GM12878 (cell line): ENCODE measurements around the gene MFN2. TPM values are rescaled to one million over a fixed set of nuclear protein-coding genes. Genes with fewer than 3 reads are reported as not detected.

Source experiments
- ATAC-seq: fragments of 200-7000 bp; cut with Tn5 transposase; 3 replicates; pipeline ENCODE4 v1.9.1; 2020; ENCODE audit warnings: mild to moderate bottlenecking, moderate library complexity
- BruUV-seq: library from RNA; stranded (reverse); fragments of 400-500 nt; replicated peaks from 2 replicates; lab custom pipeline; 2021; lab: Mats Ljungman, UMichigan
- CTCF ChIA-PET: fragments of 300-600 bp; sonication (Branson Sonifier 250); formaldehyde crosslinking; extraction: SDS; loops from one replicate; lab custom pipeline; 2021; ENCODE audit warnings: inconsistent platforms; lab: Yijun Ruan, JAX
- POLR2A ChIA-PET: fragments of 350-600 bp; formaldehyde crosslinking; extraction: SDS; loops from one replicate; lab custom pipeline; 2021; ENCODE audit warnings: inconsistent platforms; lab: Charles Lee
- RAD21 ChIA-PET: fragments of 300-600 bp; sonication (Branson Sonifier 250); formaldehyde crosslinking; loops from one replicate; lab custom pipeline; 2023; ENCODE audit warnings: antibody characterized with exemption; ENCODE audit not compliant: unreplicated experiment; lab: Charles Lee
- SMC1A ChIA-PET: fragments of 300-600 bp; sonication (Branson Sonifier 250); formaldehyde crosslinking; loops from one replicate; lab custom pipeline; 2023; ENCODE audit not compliant: unreplicated experiment, uncharacterized antibody; lab: Charles Lee
- DNase-seq: peaks from one replicate; pipeline ENCODE4 v3.0.0-alpha.2; 2011; ENCODE audit warnings: low read depth, low spot score
- FAIRE-seq: peaks from 3 replicates; lab custom pipeline; 2011; peaks lifted over from hg19 to GRCh38; lab: Jason Lieb, UNC
- H2AFZ ChIP-seq: 2 replicates; pipeline ENCODE4 v1.6.0; 2011; ENCODE audit warnings: low read depth, low read length, control low read depth; ENCODE audit not compliant: control insufficient read depth
- H3K27ac ChIP-seq: 2 replicates; pipeline ENCODE4 v1.5.1; 2011; ENCODE audit warnings: control low read depth; ENCODE audit not compliant: control insufficient read depth, insufficient read depth
- H3K27me3 ChIP-seq, 2 experiments: replicated peaks in 1 of 2; 2 replicates each; pipeline versions ENCODE4 v1.6.0 to v1.6.1; 2011; ENCODE audit warnings: low read length in 1 of 2; ENCODE audit not compliant: control insufficient read depth in 2 of 2, insufficient read depth in 2 of 2
- H3K36me3 ChIP-seq, 2 experiments: 2 replicates each; pipeline ENCODE4 v1.5.1; 2011; ENCODE audit warnings: low read length in 1 of 2; ENCODE audit not compliant: control insufficient read depth in 2 of 2, insufficient read depth in 2 of 2
- H3K4me1 ChIP-seq: 2 replicates; pipeline ENCODE4 v1.6.1; 2011; ENCODE audit warnings: mild to moderate bottlenecking, low read length, moderate library complexity, mixed read lengths; ENCODE audit not compliant: control insufficient read depth, insufficient read depth
- H3K4me2 ChIP-seq: 2 replicates; pipeline ENCODE4 v1.6.0; 2011; ENCODE audit warnings: control low read depth; ENCODE audit not compliant: control insufficient read depth, insufficient read depth
- H3K4me3 ChIP-seq: fragments of 200-600 bp; sonication (generic); 2 replicates; pipeline ENCODE4 v1.5.1; 2016
- H3K79me2 ChIP-seq: 2 replicates; pipeline ENCODE4 v1.6.0; 2011; ENCODE audit warnings: low read length; ENCODE audit not compliant: control insufficient read depth, insufficient read depth
- H3K9ac ChIP-seq: 2 replicates; pipeline ENCODE4 v1.8.0; 2011; ENCODE audit warnings: low read length, control low read depth, mixed read lengths; ENCODE audit not compliant: control insufficient read depth, insufficient read depth
- H3K9me3 ChIP-seq: replicated peaks from 3 replicates; pipeline ENCODE4 v1.5.1; 2011; ENCODE audit warnings: mild to moderate bottlenecking, low read length; ENCODE audit not compliant: control insufficient read depth, insufficient read depth
- H4K20me1 ChIP-seq: 2 replicates; pipeline ENCODE4 v1.6.0; 2011; ENCODE audit not compliant: control insufficient read depth, insufficient read depth
- EP300 ChIP-seq, 2 experiments: fragments of 150-350 bp in 1 of 2; IDR thresholded peaks; 2 replicates each; pipeline ENCODE4 v1.6.1; 2011 to 2012; ENCODE audit warnings: low read depth in 2 of 2, low read length in 2 of 2, borderline replicate concordance in 1 of 2, improper control_type of control experiment in 1 of 2, inconsistent platforms in 1 of 2; ENCODE audit not compliant: control insufficient read depth in 1 of 2
- FOS ChIP-seq: IDR thresholded peaks from 3 replicates; pipeline ENCODE4 v1.6.1; 2011; ENCODE audit warnings: borderline replicate concordance; ENCODE audit not compliant: insufficient read length; ENCODE audit errors: extremely low read depth
- POLR2AphosphoS5 ChIP-seq: IDR thresholded peaks from 2 replicates; pipeline ENCODE4 v1.6.1; 2011; ENCODE audit warnings: mild to moderate bottlenecking, low read length, inconsistent platforms
- YY1 ChIP-seq: IDR thresholded peaks from 2 replicates; pipeline ENCODE4 v1.6.1; 2011; ENCODE audit warnings: low read depth, mild to moderate bottlenecking, low read length
- ZNF24 ChIP-seq: fragments of 450-650 bp; IDR thresholded peaks from 2 replicates; pipeline ENCODE4 v1.6.1; 2017; ENCODE audit warnings: antibody characterized with exemption, mild to moderate bottlenecking
- WGBS: methylation state at CpG from one replicate; pipeline ENCODE4 v1.1.6; 2016; ENCODE audit warnings: low lambda C conversion rate; ENCODE audit not compliant: insufficient replicate concordance, insufficient coverage; ENCODE audit errors: missing lambda C conversion rate; 5-methylcytosine and 5-hydroxymethylcytosine counted together
- in situ Hi-C: fragments of 300-500 bp; cut with MboI; formaldehyde crosslinking; loops from 9 replicates; pipeline ENCODE4 v1.14.3; 2018; ENCODE audit warnings: mixed read lengths
- intact Hi-C: fragments of 100-400 bp; cut with micrococcal nuclease; formaldehyde crosslinking; loops from one replicate; pipeline ENCODE4 v1.14.2; 2022; ENCODE audit not compliant: unreplicated experiment
- polyA plus RNA-seq, 11 experiments: library from polyadenylated mRNA; depleted of rRNA in 4 of 11; unstranded in 6 of 11; stranded (reverse) in 5 of 11; fragments of >200 nt; fragmentation: Nextera tagmentation in 4 of 11; fragmentation: Illumina TruSeq in 1 of 11; extraction: Ambion mirVana in 4 of 11; extraction: Trizol in 1 of 11; gene quantifications; 1 replicate in 1 of 11; 2 replicates in 10 of 11; pipeline versions ENCODE4 v1.2.1 to v1.2.3, GENCODE V29; 2011 to 2016; ENCODE audit warnings: inconsistent platforms in 2 of 11, missing spikeins in 2 of 11, low read depth in 1 of 11
- total RNA-seq, 4 experiments: library from RNA; depleted of rRNA in 3 of 4; stranded (reverse); fragments of >200 nt in 3 of 4; fragmentation: Illumina TruSeq in 1 of 4; extraction: Trizol in 1 of 4; gene quantifications; 2 replicates each; pipeline versions ENCODE4 v1.2.1 to v1.2.3, GENCODE V29; 2013 to 2021
- TF ChIP-seq, protein P1 (sequence below): IDR thresholded peaks from 2 replicates; pipeline ENCODE4 v1.6.1; 2012; ENCODE audit warnings: low read length, inconsistent platforms

Gene MFN2
- total and polyA plus RNA-seq, 10 of the 15 experiments (the other 5 are each of a cell fraction or from before 2014, with no cell fraction given), result 5.3 to 64.4 (median 48.1) TPM

DNA sequence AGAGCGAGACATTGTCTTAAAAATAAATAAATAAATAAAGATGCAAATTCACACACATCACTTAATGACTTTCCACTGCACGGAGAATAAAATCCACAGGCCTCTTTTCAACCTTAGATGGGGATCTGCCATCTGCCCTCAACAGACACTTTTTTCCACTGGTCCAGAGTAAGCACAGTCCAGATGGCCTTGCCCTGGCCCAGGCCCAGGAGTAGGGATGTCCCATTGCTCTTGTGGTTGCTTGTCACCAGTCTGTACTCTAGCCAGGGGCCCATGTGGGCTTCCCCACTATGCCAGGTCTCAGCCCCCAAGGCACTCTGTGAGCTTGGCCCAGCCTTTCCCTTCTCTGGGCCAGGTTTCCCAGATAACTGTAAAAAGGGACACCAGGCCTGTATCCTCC, 28.3 kb upstream of the MFN2 start:
- BruUV-seq, result no TSS peak
- Histone ChIP-seq H3K9ac (no peak overlapping the region), H3K4me1 (no peaks in the 10 kb centered on the region), H2AFZ (no peak overlapping the region), H3K36me3 (peaks cover 0 to 17% of the 10 kb centered on the region in 2 experiments), H3K9me3 (peaks cover 4% of the 10 kb centered on the region; the same call in 1 of the 3 replicates), H3K4me3 (no peak overlapping the region), H3K27me3 (no peaks in the 10 kb centered on the region), H4K20me1 (no peaks in the 10 kb centered on the region), H3K4me2 (no peak overlapping the region), H3K27ac (no peak overlapping the region), H3K79me2 (no peaks in the 10 kb centered on the region)
- FAIRE-seq (no peak), DNase-seq (no peak), ATAC-seq (no peak)
- intact Hi-C loops, result no loop called here
- TF ChIP-seq ZNF24 (no peak), POLR2AphosphoS5 (no peak), FOS (no peak), EP300 (IDR thresholded peaks at IDR 0.05; ENCODE audit: borderline replicate concordance in 1 of 2, control insufficient read depth in 1 of 2, low read depth in 2 of 2, low read length in 2 of 2) (no peak), YY1 (no peak)
- TF ChIP-seq, protein P1, sequence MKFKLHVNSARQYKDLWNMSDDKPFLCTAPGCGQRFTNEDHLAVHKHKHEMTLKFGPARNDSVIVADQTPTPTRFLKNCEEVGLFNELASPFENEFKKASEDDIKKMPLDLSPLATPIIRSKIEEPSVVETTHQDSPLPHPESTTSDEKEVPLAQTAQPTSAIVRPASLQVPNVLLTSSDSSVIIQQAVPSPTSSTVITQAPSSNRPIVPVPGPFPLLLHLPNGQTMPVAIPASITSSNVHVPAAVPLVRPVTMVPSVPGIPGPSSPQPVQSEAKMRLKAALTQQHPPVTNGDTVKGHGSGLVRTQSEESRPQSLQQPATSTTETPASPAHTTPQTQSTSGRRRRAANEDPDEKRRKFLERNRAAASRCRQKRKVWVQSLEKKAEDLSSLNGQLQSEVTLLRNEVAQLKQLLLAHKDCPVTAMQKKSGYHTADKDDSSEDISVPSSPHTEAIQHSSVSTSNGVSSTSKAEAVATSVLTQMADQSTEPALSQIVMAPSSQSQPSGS, result no peak
- in situ Hi-C loops, result no loop called here
- ChIA-PET RAD21 (no interaction called here), POLR2A (no interaction called here), CTCF (interaction anchor here (0.6 to 0.8 kb wide), 2 partner anchors 42 to 113 kb away, joined by 3 read pairs; no protein-coding TSS in a partner anchor), SMC1A (no interaction called here)
- WGBS, result 89% methylated on average over 2 of the region's 2 CpGs
